ENCODE results near the gene BORCS8.

DNA sequence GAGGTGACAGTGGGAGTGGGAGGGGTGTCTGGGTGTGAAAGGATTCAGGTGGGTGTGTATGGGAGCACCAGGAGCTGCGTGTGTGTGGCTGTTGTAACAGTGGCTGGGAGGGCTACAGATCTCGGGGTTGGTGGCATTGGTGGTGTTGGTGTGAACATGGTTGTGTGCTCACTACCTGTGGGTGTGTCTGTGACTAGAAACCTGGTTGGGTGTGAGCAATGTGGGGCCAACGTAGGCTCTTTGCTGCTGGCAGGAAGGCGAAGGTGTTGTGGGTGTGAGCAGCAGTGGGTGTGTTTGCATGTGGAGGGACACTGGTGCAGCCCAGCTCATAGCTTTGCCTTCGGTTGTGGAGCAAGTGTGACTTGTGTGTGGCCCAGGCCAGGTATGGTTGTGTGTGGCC is 15.0 kb upstream of the BORCS8 start:
- TF ChIP-seq, protein P1, sequence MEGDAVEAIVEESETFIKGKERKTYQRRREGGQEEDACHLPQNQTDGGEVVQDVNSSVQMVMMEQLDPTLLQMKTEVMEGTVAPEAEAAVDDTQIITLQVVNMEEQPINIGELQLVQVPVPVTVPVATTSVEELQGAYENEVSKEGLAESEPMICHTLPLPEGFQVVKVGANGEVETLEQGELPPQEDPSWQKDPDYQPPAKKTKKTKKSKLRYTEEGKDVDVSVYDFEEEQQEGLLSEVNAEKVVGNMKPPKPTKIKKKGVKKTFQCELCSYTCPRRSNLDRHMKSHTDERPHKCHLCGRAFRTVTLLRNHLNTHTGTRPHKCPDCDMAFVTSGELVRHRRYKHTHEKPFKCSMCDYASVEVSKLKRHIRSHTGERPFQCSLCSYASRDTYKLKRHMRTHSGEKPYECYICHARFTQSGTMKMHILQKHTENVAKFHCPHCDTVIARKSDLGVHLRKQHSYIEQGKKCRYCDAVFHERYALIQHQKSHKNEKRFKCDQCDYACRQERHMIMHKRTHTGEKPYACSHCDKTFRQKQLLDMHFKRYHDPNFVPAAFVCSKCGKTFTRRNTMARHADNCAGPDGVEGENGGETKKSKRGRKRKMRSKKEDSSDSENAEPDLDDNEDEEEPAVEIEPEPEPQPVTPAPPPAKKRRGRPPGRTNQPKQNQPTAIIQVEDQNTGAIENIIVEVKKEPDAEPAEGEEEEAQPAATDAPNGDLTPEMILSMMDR (IDR thresholded peaks at IDR 0.05; ENCODE audit: poor library complexity, severe bottlenecking), result no peak
- TF ChIP-seq MXI1 (conservative IDR thresholded peaks at IDR 0.05; ENCODE audit: poor library complexity, severe bottlenecking), result no peak
- TF ChIP-seq EP300 (conservative IDR thresholded peaks at IDR 0.05; ENCODE audit: poor library complexity, severe bottlenecking), result no peak
- TF ChIP-seq EZH2 (IDR thresholded peaks at IDR 0.05; ENCODE audit: borderline replicate concordance, insufficient read depth, low read length, poor library complexity, severe bottlenecking), result no peak
- TF ChIP-seq POLR2AphosphoS5 (IDR thresholded peaks at IDR 0.05), result no peak
- no peak for TF ChIP-seq SMC3 (conservative IDR thresholded peaks at IDR 0.05; ENCODE audit: poor library complexity)
- TF ChIP-seq, protein P2, sequence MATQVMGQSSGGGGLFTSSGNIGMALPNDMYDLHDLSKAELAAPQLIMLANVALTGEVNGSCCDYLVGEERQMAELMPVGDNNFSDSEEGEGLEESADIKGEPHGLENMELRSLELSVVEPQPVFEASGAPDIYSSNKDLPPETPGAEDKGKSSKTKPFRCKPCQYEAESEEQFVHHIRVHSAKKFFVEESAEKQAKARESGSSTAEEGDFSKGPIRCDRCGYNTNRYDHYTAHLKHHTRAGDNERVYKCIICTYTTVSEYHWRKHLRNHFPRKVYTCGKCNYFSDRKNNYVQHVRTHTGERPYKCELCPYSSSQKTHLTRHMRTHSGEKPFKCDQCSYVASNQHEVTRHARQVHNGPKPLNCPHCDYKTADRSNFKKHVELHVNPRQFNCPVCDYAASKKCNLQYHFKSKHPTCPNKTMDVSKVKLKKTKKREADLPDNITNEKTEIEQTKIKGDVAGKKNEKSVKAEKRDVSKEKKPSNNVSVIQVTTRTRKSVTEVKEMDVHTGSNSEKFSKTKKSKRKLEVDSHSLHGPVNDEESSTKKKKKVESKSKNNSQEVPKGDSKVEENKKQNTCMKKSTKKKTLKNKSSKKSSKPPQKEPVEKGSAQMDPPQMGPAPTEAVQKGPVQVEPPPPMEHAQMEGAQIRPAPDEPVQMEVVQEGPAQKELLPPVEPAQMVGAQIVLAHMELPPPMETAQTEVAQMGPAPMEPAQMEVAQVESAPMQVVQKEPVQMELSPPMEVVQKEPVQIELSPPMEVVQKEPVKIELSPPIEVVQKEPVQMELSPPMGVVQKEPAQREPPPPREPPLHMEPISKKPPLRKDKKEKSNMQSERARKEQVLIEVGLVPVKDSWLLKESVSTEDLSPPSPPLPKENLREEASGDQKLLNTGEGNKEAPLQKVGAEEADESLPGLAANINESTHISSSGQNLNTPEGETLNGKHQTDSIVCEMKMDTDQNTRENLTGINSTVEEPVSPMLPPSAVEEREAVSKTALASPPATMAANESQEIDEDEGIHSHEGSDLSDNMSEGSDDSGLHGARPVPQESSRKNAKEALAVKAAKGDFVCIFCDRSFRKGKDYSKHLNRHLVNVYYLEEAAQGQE (IDR thresholded peaks at IDR 0.05; ENCODE audit: borderline replicate concordance), result no peak
- no peak for TF ChIP-seq TAF1 (IDR thresholded peaks at IDR 0.05; ENCODE audit: low read depth)

Measured in neural cell (in vitro differentiated cells).